HG03520 (cell line): Measurements from ENCODE around the gene STIM1.
"Not testable (repeated sequence)": the region's sequence is repeated elsewhere in the genome, so short reads cannot be mapped to it uniquely, and the experiment has no call there.

ENCODE experiments used
- ATAC-seq: cut with Tn5 transposase; IDR thresholded peaks from one replicate; pipeline ENCODE4 v1.9.1; 2021; ENCODE audit warnings: mild to moderate bottlenecking, moderate library complexity; ENCODE audit not compliant: unreplicated experiment

Gene STIM1

GRCh38 chr11:3879967-3880542, 24.6 kb downstream of the STIM1 start:
- peak; percentile 21 for ATAC-seq

DNA sequence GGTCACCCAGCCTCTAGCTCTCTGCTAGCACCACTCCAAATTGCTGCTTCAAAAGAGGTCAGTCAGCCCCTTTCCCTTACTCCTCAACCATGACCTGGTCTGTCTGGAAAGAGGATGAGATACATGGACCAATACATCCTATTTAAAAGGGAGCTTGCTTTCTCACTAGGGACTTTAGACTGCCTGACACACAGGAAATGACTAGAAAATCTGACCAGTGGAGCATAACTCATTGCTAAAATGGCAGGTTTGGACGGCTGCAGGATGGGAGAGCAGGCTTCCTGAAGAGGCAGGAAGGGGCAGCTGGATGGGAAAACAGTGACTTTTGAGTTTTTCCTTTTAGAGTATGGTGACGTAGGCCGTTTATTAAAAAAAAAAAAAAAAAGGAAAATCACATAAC, 25.3 kb downstream of the STIM1 start:
- no peak for ATAC-seq

GRCh38 chr11:3882655-3883054, 27.2 kb downstream of the STIM1 start:
- ATAC-seq = no peak

- ATAC-seq = no peak
Measured at GRCh38 chr11:3885855-3886254, 30.4 kb downstream of the STIM1 start.

DNA sequence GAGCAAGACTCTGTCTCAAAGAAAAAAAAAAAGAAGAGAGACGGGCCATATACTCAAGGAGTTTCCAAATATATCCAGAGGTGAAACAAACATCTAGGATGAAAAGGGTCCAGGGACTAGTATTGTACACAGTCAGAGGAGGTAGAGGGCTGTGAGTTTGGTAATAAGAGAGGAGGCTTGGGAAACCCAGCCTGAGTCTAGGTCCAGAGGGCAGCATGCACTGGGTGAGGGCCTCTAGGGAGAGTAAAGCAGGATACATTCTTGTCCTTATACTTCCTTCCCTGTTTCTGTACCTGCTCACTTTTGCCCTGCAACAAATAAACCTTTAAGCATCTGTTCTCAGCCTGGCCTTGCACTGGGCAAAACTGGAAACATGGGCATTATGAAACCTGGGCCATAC, 31.5 kb downstream of the STIM1 start:
- no peak for ATAC-seq

DNA sequence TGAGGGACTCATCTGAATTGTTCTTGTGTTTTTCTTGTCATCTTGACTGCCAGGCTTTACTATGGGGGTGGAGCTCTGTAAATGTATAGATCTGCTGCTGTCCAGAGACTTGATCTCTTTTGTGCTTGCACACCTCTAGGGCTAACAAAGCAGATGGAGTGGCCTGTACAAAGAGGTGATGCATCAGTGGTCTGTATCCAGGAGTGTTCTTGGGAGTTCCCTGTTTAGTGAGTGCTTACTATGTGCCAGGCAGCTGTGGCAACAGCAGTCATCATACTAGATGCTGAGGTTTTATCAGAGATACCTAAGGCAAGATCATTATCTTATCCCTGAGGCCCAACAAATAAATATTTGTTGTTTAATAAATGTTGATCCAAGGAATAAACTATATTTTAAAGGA, 33.4 kb downstream of the STIM1 start:
- no peak for ATAC-seq

GRCh38 chr11:3890014-3890413, 34.5 kb downstream of the STIM1 start:
- ATAC-seq = no peak

DNA sequence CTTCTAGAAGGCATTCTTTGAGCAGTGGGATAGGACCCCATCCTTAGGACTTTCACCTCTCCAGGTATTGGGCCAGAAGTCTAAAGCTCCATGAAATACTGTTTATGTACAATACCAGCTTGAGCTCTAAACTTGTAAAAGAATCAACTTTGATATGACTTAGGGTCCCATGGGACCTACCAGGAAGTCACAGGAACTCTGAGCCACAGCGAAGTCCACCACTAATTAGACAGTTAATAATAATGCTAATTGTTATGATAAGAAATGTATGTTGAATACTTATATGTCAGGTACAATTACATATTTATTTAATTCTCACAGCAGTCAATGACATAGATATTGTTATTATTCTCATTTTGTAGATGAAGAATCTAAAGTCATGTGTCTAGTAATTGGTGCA, 35.3 kb downstream of the STIM1 start:
- ATAC-seq = no peak

- no peak for ATAC-seq
Measured at GRCh38 chr11:3891751-3892150, 36.3 kb downstream of the STIM1 start.

DNA sequence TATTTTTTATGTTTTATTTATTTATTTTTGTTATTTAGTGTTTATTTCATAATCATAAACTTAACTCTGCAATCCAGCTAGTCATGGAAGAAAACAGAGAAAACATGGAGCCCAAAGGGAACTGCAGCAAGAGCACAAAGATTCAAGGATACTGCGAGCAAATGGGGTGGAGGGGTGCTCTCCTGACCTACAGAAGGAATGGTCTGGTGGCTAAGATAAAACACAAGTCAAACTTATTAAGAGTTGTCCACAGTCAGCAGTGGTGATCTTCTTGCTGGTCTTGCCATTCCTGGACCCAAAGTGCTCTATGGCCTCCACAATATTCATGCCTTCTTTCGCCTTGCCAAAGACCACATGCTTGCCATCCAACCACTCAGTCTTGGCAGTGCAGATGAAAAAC, 36.7 kb downstream of the STIM1 start:
- ATAC-seq = no peak

GRCh38 chr11:3893311-3893710, 37.8 kb downstream of the STIM1 start:
- no peak for ATAC-seq

GRCh38 chr11:3894128-3894731, 38.8 kb downstream of the STIM1 start:
- peak; percentile 99 for ATAC-seq

GRCh38 chr11:3896644-3897043, 41.2 kb downstream of the STIM1 start:
- ATAC-seq = no peak

GRCh38 chr11:3900230-3900629, 44.8 kb downstream of the STIM1 start:
- not testable (repeated sequence) for ATAC-seq

- no peak for ATAC-seq
Measured at GRCh38 chr11:3901249-3902025, 46.0 kb downstream of the STIM1 start.

DNA sequence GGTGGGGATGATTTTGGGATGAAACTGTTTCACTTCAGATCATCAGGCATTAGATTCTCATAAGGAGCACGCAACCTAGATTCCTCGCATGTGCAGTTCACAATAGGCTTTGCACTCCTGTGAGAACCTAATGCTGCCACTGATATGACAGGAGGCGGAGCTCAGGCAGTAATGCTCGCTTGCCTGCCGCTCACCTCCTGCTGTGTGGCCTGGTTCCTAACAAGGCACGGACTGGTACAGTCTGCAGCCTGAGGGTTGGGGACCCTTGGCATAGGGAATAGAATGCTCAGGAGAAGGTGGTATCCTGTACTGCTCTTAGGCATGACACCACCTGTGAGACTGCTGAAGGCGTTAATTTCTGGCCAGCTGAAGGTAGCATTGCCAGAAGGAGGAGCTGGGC, 47.0 kb downstream of the STIM1 start:
- no peak for ATAC-seq

DNA sequence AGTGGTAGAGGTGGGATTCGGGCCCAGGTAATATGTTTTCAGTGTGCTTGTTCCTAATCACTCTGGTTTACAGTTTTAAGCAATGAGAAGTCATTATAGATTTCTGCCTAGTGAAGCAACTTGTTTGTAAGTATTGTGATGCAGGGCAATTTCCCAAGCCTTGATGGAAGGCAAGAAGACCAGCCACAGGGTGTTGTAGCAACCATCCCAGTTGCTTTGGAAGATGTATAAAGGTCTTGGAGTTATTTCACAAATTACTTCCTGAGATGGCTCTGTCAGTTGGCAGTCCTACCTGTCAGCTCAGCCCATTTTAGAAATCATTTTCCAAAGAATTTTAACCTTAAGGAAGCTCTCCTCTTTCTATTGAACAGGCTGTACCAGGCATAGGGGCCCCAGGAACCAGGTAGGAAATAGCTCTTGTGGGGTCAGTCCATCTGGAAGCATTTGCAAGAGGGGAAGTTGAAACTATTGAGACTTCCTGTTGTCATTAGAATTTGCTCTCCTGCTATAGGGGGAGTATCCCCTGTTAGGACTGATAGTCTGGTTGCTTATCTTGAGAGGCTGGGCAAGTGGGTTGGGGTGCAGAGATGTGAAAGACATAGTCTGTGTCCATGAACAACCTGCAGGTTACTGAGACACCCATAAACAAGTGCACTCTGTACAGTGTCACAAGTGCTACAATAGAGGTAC, 47.9 kb downstream of the STIM1 start:
- no peak for ATAC-seq

DNA sequence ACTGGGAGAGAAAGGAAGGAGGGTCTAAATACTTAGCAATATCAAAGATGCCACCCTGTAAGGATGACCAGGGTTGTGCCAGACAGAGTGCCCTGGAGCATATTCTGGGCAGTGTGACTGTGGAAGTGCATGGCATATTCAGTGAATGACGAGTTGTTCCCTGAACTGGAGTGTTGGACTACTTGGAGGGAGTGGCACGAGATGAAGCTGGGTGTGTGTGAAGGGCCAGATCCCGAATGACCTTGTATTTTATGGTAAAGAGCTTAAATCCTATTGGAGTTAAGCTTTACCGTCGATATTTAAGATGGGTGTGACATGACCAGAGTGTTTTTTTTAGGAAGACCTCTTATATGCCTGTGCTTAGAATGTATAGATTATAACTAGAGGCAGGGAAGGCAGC, 48.8 kb downstream of the STIM1 start:
- ATAC-seq = no peak

DNA sequence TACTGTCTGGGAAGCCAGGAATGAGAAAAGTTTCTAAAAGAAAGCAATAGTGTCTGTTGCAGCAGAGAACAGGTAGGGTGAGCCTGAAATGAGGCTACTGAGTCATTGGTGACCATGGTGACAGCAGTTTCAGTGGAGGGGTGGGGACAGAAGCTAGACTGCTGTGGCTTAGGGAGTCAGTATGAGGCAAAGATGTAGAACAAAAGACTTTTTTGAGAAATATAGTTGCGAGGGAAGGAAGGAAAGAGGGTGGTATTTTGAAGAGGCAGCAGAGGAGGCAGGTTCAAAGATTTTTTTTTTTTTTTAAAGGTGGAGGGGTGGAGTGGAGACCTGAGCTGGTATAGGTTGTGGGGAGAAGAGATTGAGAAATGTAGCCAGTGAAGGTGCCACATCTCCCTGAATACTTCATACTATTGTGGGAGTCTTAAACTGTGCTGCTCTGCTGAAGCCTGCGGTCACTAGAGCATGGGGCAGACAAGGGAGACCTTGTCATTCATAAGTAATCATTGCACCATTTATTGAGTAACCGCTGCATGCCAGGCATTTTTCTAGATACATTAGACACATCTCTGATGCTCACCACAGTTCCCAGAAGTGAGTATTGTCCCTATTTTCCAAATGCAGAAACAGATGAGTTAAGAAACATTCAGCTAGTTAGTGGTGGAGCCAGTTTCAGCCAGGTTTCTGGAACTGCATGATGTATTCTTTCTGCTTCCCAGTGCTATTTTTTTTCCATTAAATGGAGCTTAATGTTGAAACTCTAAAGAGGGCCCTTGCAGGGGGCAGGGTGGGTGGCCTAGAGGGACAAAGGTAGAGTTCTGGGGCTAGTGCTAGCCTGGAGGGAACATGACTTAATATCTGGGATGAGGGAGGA, 49.9 kb downstream of the STIM1 start:
- peak; percentile 81 for ATAC-seq

DNA sequence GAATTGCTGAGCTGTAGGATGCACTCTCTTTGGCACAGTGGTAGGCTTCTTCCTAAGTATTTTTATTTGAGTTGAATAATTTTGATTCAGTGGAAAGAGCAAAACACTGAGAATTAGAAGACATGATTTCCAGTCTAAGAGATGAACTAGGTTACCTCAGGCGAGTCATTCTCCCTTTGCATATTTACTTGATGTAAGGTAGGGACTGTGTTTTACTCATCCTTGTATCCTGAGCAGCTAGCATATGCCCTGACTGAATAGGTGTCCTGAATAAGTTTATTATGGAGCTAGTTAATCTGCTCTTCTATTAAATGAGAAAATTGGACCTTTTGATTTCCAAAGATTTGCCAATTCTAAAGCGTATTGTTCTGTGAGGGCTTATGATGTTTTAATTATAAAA, 50.7 kb downstream of the STIM1 start:
- no peak for ATAC-seq

GRCh38 chr11:3907590-3907989, 52.1 kb downstream of the STIM1 start:
- ATAC-seq = no peak
